Vagina (tissue), 2 donors: ENCODE results near the gene PITRM1.

Source experiments
- CTCF ChIP-seq, 3 experiments: fragments of 450-650 bp in 2 of 3; fragments of 200-600 bp in 1 of 3; sonication (generic) in 1 of 3; IDR thresholded peaks; one replicate each; pipeline ENCODE4 v1.5.1; 2017 to 2019; ENCODE audit warnings: antibody characterized with exemption in 3 of 3, mild to moderate bottlenecking in 2 of 3, moderate library complexity in 2 of 3
- POLR2A ChIP-seq, 2 donors: fragments of 450-650 bp; IDR thresholded peaks; one replicate each; pipeline ENCODE4 v1.6.1; 2017; ENCODE audit warnings: antibody characterized with exemption in 2 of 2, mild to moderate bottlenecking in 2 of 2, moderate library complexity in 2 of 2

- TF ChIP-seq POLR2A (IDR thresholded peaks at IDR 0.05) (no peak), CTCF (IDR thresholded peaks at IDR 0.05) (no peak)
These were observed 78.0 kb downstream of the PITRM1 start for GRCh38 chr10:3094609-3095036.
